Head of caudate nucleus (tissue), 42 donors: ENCODE data around the gene COMTD1.
"Not testable (repeated sequence)": the region's sequence is repeated elsewhere in the genome, so short reads cannot be mapped to it uniquely, and the experiment has no call there.

Experiments used
- DNase-seq, 42 donors: peaks; one replicate each; pipeline versions ENCODE4 v3.0.0 to v3.0.0-alpha.2; 2020 to 2021; ENCODE audit warnings: mixed read lengths in 7 of 42
- intact Hi-C: fragments of 100-400 bp; cut with DNase I; formaldehyde crosslinking; loops from one replicate; pipeline ENCODE4 v1.15.0; 2022

The COMTD1 gene

GRCh38 chr10:75203724-75204123 is 32.0 kb downstream of the COMTD1 start:
- no peak for DNase-seq
- intact Hi-C loops, result no loop called here

- intact Hi-C loops, DNase-seq: not testable (repeated sequence)
These were observed 32.6 kb downstream of the COMTD1 start for GRCh38 chr10:75203046-75203620.

GRCh38 chr10:75202321-75203045 is 33.3 kb downstream of the COMTD1 start:
- no peak for DNase-seq
- intact Hi-C loops, result no loop called here

GRCh38 chr10:75201793-75202307 is 33.9 kb downstream of the COMTD1 start:
- intact Hi-C loops, result no loop called here
- no peak for DNase-seq

GRCh38 chr10:75199949-75200348 is 35.8 kb downstream of the COMTD1 start:
- intact Hi-C loops, DNase-seq: not testable (repeated sequence)

- intact Hi-C loops, result no loop called here
- peak in 40 of 42 donors; percentile 16 to 80 (median 54) for DNase-seq
These were observed 37.9 kb downstream of the COMTD1 start for GRCh38 chr10:75197906-75198305.

GRCh38 chr10:75197066-75197465 is 38.7 kb downstream of the COMTD1 start:
- DNase-seq, result no peak
- intact Hi-C loops, result no loop called here

GRCh38 chr10:75195035-75195763 is 40.6 kb downstream of the COMTD1 start:
- intact Hi-C loops, result no loop called here
- no peak for DNase-seq

GRCh38 chr10:75194625-75195024 is 41.1 kb downstream of the COMTD1 start:
- DNase-seq, intact Hi-C loops: not testable (repeated sequence)

GRCh38 chr10:75191821-75192568 is 43.8 kb downstream of the COMTD1 start:
- intact Hi-C loops, result no loop called here

GRCh38 chr10:75189266-75190096 is 46.3 kb downstream of the COMTD1 start:
- intact Hi-C loops, result no loop called here
- DNase-seq, result no peak

More at GRCh38 chr10:75191821-75192568, 43.8 kb downstream of the COMTD1 start:
- peak in 11 of 42 donors; percentile 5 to 58 (median 28) for DNase-seq

GRCh38 chr10:75188522-75188921 is 47.2 kb downstream of the COMTD1 start:
- intact Hi-C loops, DNase-seq: not testable (repeated sequence)

GRCh38 chr10:75187961-75188426 is 47.8 kb downstream of the COMTD1 start:
- intact Hi-C loops, result no loop called here
- DNase-seq, result peak in 36 of 42 donors; percentile 9 to 75 (median 42)

- no peak for DNase-seq
- intact Hi-C loops, result no loop called here
These were observed 49.4 kb downstream of the COMTD1 start for GRCh38 chr10:75186310-75186709.
